Neutrophil (primary cell): ENCODE measurements around the gene KIF3B.

Experiments used
- H3K27ac ChIP-seq: fragments of 200-600 bp; sonication (generic); 2 replicates; pipeline ENCODE4 v1.5.1; 2016; ENCODE audit warnings: mild to moderate bottlenecking, moderate library complexity
- H3K27me3 ChIP-seq: fragments of 200-600 bp; sonication (generic); 2 replicates; pipeline ENCODE4 v1.6.0; 2016; ENCODE audit warnings: mild to moderate bottlenecking
- H3K36me3 ChIP-seq: fragments of 200-600 bp; sonication (generic); 2 replicates; pipeline ENCODE4 v1.5.1; 2017
- H3K4me1 ChIP-seq, 2 experiments: fragments of 200-600 bp in 1 of 2; sonication (generic) in 1 of 2; 1 replicate in 1 of 2; 2 replicates in 1 of 2; pipeline versions ENCODE4 v1.5.1 to v1.6.1; 2013 to 2016; ENCODE audit warnings: low read depth in 1 of 2, low read length in 1 of 2, mild to moderate bottlenecking in 1 of 2, moderate library complexity in 1 of 2; ENCODE audit not compliant: control insufficient read depth in 1 of 2, insufficient read depth in 1 of 2
- H3K4me3 ChIP-seq, 2 experiments: fragments of 200-600 bp in 1 of 2; sonication (generic) in 1 of 2; 1 replicate in 1 of 2; 2 replicates in 1 of 2; pipeline ENCODE4 v1.5.1; 2013 to 2016; ENCODE audit warnings: low read depth in 1 of 2, low read length in 1 of 2, mild to moderate bottlenecking in 1 of 2, moderate library complexity in 1 of 2
- H3K9me3 ChIP-seq: fragments of 200-600 bp; sonication (generic); 2 replicates; pipeline ENCODE4 v1.5.1; 2016
- TF ChIP-seq, protein P1 (sequence below): fragments of 200-600 bp; sonication (generic); IDR thresholded peaks from 2 replicates; pipeline ENCODE4 v1.5.1; 2016; ENCODE audit warnings: antibody characterized with exemption

The KIF3B gene

DNA sequence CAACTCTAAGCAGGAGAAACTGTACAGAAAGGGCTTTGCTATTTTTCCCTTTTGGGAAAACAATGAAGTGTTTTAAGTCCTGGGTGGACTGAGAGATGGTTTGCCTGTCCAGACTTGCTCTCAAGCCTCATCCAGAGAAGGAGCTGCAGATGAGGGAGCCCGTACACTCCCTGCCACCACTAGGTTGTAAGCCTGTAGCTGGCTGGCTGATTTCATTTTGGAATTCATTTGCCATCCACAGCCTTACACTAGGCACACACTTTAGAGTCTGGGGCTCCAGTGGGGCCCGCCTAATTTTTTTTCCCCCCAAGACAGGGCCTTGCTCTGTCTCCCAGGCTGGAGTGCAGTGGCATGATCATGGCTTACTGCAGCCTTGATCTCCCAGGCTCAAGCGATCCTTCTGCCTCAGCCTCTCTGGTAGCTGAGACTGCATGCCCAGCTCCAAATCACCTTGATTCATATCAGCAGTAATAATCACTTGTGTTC is 41.4 kb upstream of the KIF3B start:
- Histone ChIP-seq H3K27me3 (no peaks in the 10 kb centered on the region), H3K4me3 (no peak overlapping the region), H3K36me3 (peaks cover 7% of the 10 kb centered on the region), H3K9me3 (no peaks in the 10 kb centered on the region), H3K4me1 (peaks cover 42 to 43% of the 10 kb centered on the region in 2 experiments), H3K27ac (peak overlapping the region; percentile 4)
- TF ChIP-seq, protein P1, sequence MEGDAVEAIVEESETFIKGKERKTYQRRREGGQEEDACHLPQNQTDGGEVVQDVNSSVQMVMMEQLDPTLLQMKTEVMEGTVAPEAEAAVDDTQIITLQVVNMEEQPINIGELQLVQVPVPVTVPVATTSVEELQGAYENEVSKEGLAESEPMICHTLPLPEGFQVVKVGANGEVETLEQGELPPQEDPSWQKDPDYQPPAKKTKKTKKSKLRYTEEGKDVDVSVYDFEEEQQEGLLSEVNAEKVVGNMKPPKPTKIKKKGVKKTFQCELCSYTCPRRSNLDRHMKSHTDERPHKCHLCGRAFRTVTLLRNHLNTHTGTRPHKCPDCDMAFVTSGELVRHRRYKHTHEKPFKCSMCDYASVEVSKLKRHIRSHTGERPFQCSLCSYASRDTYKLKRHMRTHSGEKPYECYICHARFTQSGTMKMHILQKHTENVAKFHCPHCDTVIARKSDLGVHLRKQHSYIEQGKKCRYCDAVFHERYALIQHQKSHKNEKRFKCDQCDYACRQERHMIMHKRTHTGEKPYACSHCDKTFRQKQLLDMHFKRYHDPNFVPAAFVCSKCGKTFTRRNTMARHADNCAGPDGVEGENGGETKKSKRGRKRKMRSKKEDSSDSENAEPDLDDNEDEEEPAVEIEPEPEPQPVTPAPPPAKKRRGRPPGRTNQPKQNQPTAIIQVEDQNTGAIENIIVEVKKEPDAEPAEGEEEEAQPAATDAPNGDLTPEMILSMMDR = no peak

DNA sequence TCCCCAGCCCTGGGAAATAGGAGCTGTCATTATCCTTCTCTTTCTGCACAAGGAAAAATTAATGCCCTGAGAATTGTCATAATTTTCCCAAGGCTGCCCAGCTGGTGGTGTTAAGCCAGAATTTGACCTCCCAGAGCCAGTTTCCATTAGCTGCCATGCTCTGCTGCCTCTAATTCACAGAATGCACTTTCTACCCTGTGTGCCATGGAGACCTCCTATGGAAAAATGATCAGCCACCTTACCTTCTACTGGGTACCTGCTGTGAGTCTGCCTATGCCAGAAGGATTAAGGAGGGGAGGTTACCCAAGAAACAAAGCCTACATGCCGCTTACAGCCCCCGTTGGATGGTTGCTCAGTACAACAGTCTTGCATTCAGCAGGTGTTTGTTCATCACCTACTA is 40.6 kb upstream of the KIF3B start:
- Histone ChIP-seq H3K27ac (no peak overlapping the region), H3K36me3 (peaks cover 7% of the 10 kb centered on the region), H3K9me3 (no peaks in the 10 kb centered on the region), H3K27me3 (no peaks in the 10 kb centered on the region), H3K4me3 (no peak overlapping the region), H3K4me1 (peaks cover 38 to 39% of the 10 kb centered on the region in 2 experiments)
- TF ChIP-seq, protein P1 = no peak

DNA sequence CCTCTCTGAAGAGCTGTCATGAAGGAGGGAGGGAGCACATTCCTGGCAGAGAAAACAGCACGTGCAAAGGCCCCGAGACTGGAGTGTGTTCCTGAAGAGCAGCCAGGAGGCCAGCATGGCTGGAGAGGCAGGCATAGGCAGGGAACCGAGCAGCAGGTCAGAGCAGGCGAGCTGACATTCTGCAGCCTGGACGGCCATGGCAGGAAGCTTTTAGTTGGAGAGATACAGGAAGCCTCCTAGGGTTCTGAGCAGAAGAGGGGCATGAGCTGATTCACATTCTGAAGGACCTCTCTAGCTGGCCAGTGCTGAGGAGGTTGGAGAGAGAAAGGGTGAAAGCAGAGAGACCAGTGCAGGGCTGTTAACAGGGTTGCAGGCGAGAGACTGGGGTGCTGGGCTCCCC is 40.0 kb upstream of the KIF3B start:
- H3K36me3 ChIP-seq = peaks cover 7% of the 10 kb centered on the region
- peaks cover 32 to 33% of the 10 kb centered on the region in 2 experiments for H3K4me1 ChIP-seq
- TF ChIP-seq, protein P1 = no peak
- no peak overlapping the region for H3K4me3 ChIP-seq
- no peaks in the 10 kb centered on the region for H3K27me3 ChIP-seq
- no peak overlapping the region for H3K27ac ChIP-seq
- no peaks in the 10 kb centered on the region for H3K9me3 ChIP-seq

DNA sequence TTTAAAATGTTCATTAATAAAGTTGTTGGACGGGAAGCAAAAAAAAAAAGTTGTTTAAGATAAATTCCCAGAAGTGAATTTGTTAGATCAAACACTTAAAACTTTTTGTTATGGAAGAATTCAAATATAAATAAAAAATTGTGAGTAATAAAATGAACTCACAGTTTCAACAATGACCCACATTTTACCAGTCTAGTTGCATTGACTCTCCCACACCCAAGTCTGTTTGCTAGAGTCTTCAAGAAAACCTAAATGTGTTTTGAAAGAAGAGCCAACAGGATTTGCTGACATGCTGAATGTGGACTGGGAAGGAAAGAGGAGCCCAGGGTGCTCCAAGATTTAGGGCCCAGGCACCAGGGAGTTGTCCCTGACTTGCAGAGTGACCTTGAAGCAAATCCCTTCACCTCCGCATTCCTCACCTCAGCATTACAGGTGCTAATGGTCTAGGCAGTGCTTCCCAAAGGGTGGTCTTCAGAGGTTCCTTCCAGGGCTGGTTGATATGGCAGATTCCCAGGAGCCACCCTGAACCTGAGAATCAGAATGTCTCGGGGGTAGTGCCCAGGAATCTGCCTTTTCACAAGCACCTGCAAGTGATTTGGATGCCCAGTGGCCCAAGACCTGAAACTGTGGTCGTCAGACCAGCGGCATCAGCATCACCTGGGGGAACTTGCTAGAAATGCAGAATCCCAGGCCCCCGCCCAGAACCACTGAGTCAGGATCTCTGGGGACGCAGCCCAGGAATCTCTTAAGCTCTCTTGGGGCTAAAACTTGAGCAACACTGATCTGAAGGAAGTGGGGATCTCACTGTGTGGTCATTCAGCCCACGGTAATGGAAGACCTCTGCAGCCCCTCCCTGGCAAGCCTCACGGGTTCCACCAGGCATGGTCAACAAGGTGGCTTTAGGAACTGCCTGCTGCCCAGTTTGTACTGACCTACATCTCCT is 38.7 kb upstream of the KIF3B start:
- H3K36me3 ChIP-seq = peaks cover 7% of the 10 kb centered on the region
- no peak overlapping the region for H3K27ac ChIP-seq
- H3K9me3 ChIP-seq = no peaks in the 10 kb centered on the region
- H3K27me3 ChIP-seq = no peaks in the 10 kb centered on the region
- TF ChIP-seq, protein P1 = no peak
- peaks cover 19% of the 10 kb centered on the region in 2 experiments for H3K4me1 ChIP-seq
- no peak overlapping the region for H3K4me3 ChIP-seq

DNA sequence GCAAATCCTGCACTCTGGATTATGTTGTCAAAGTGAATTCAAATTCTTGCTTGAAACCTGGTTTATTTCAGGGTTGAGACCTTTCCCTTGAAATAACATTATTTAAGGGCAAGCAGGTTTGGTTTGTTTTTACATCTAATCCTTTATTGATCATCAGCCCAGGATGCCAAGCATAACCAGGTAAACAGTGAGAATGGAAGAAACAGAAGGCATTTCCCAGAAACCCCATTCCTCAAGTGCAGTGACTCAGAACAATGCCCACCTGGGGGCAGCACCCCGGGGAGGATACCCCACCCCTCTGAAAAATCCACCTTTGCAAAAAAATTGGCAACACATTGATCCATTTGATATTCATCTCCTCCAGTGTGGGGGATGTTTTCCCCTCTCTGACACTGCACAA is 37.2 kb upstream of the KIF3B start:
- Histone ChIP-seq H3K9me3 (no peaks in the 10 kb centered on the region), H3K4me1 (peaks cover 4 to 5% of the 10 kb centered on the region in 2 experiments), H3K27me3 (no peaks in the 10 kb centered on the region), H3K4me3 (no peak overlapping the region), H3K36me3 (peaks cover 7% of the 10 kb centered on the region), H3K27ac (no peak overlapping the region)
- TF ChIP-seq, protein P1 = no peak
